Suprapubic skin (tissue), 4 donors: ENCODE measurements around the gene ZNF555. TPM values are rescaled to one million over a fixed set of nuclear protein-coding genes. Genes with fewer than 3 reads are reported as not detected.
"Not testable (repeated sequence)": the region's sequence is repeated elsewhere in the genome, so short reads cannot be mapped to it uniquely, and the experiment has no call there.

ENCODE experiments used
- DNase-seq, 2 donors: peaks; one replicate each; pipeline ENCODE4 v3.0.0-alpha.2; 2019; ENCODE audit warnings: low spot score in 2 of 2
- H3K27ac ChIP-seq: fragments of 200-600 bp; sonication (generic); one replicate; pipeline ENCODE4 v1.5.1; 2019
- H3K27me3 ChIP-seq: fragments of 200-600 bp; sonication (generic); one replicate; pipeline ENCODE4 v1.5.1; 2019
- H3K36me3 ChIP-seq: fragments of 200-600 bp; sonication (generic); one replicate; pipeline ENCODE4 v1.5.1; 2019
- H3K4me1 ChIP-seq: fragments of 200-600 bp; sonication (generic); one replicate; pipeline ENCODE4 v1.5.1; 2019
- H3K4me3 ChIP-seq: fragments of 200-600 bp; sonication (generic); one replicate; pipeline ENCODE4 v1.5.1; 2019; ENCODE audit warnings: mild to moderate bottlenecking
- H3K9me3 ChIP-seq: fragments of 200-600 bp; sonication (generic); one replicate; pipeline ENCODE4 v1.5.1; 2019
- EP300 ChIP-seq: sonication (generic); formaldehyde crosslinking; IDR thresholded peaks from one replicate; pipeline ENCODE4 v1.6.1; 2017; ENCODE audit warnings: antibody characterized with exemption
- POLR2A ChIP-seq, 2 donors: fragments of 450-650 bp; IDR thresholded peaks; one replicate each; pipeline ENCODE4 v1.6.1; 2017; ENCODE audit warnings: antibody characterized with exemption in 2 of 2, mild to moderate bottlenecking in 2 of 2, moderate library complexity in 2 of 2
- POLR2AphosphoS5 ChIP-seq, 3 donors: sonication (generic); formaldehyde crosslinking; IDR thresholded peaks; one replicate each; pipeline ENCODE4 v1.6.1; 2017; ENCODE audit warnings: antibody characterized with exemption in 3 of 3
- WGBS: methylation state at CpG from one replicate; pipeline ENCODE4 v1.1.5; 2018; 5-methylcytosine and 5-hydroxymethylcytosine counted together
- total RNA-seq, 4 donors: library from RNA; depleted of rRNA; stranded (reverse); fragments of >200 nt; gene quantifications; one replicate each; pipeline ENCODE4 v1.1.0, GENCODE V29; 2016
- TF ChIP-seq, protein P1 (sequence below), 2 donors: fragments of 200-600 bp in 1 of 2; fragments of 450-650 bp in 1 of 2; sonication (generic) in 1 of 2; IDR thresholded peaks; one replicate each; pipeline ENCODE4 v1.5.1; 2016 to 2019; ENCODE audit warnings: antibody characterized with exemption in 2 of 2, mild to moderate bottlenecking in 1 of 2, moderate library complexity in 1 of 2

Gene ZNF555
- total RNA-seq: 1 to 10 TPM; 2.5 to 7.6 (median 4.5) TPM

DNA sequence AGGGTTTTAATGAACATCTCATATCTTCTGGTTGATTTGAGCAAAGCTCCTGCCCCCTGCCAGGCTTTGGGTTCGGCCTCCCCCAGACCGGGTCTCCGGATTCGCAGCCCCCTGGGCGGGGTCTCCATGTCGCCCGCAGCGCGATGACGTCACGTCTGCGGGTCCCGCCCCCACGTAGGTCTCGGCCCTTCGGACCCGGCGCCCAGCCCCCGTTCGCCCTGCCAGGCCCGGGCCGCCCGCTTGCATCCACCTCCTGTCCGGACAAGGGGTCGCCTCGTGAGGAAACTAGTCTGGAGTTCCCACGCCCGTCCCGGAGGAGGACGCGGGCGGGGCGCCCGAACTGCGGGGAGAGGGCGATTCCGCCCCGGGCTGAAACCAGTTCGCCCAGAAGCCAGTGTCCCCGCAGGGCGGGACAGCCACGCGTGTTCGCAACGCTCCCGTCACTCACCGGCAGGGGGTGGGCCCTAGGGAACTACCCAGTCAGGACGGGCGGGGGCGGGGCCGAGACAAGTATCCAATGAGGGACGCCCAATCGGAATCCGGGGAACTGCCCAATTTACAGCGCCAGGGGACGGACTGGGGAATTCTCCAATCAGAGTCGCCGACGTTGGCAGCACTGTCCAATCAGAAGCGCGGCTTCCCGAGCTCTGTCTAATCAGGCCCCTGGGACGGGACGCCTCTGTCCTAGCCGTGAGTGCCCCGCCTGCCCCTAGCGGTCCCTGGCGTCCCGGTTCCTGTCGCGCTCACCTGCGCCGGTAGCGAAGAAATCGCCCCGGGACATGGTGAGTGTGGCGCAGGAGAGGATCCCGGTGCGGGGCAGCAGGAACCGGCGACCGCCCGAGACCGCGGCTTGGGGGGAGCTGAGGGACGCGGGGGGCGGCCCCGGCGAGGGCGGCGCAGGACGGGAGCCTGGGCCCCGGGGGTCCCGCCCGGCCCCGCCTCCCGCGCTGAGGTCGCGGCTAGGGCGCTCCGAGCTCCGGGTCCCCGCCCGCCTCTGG, at the start of gene ZNF555:
TSS of gene ZNF555 (plus strand) at position 682 of the 998 bp plus-strand sequence. CDS start at position 780, 98 bp downstream.
- H3K27me3 ChIP-seq: no peaks in the 10 kb centered on the region

DNA sequence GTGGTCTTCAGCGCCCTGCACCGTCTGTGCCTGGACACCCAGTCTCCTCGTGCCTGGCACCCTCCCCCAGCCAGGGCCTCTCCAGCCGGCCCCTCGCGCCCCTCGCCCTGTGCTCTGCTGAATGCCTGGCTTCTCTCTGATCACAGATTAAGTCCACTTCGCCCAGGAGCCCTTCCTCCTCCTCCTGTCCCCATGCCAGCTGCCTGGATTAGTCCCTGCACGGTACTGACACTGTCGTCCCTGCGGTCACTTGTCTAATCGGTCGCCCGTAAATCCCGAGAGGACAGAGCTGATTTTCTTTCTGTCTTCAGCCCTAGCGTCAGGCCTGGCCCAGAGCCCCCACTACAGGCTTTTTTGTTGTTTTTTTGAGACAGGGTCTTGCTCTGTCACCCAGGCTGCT, 49.4 kb upstream of the ZNF555 start:
- no peak overlapping the region for H3K27ac ChIP-seq
- peaks cover 29% of the 10 kb centered on the region for H3K36me3 ChIP-seq
- no peak for DNase-seq

More for the DNA sequence above, at the start of gene ZNF555:
- TF ChIP-seq EP300 (no peak), POLR2AphosphoS5 (IDR thresholded peaks at IDR 0.05) (peak in 2 of 3 donors; percentile 39 to 87), POLR2A (IDR thresholded peaks at IDR 0.05) (no peak)
- TF ChIP-seq, protein P1, sequence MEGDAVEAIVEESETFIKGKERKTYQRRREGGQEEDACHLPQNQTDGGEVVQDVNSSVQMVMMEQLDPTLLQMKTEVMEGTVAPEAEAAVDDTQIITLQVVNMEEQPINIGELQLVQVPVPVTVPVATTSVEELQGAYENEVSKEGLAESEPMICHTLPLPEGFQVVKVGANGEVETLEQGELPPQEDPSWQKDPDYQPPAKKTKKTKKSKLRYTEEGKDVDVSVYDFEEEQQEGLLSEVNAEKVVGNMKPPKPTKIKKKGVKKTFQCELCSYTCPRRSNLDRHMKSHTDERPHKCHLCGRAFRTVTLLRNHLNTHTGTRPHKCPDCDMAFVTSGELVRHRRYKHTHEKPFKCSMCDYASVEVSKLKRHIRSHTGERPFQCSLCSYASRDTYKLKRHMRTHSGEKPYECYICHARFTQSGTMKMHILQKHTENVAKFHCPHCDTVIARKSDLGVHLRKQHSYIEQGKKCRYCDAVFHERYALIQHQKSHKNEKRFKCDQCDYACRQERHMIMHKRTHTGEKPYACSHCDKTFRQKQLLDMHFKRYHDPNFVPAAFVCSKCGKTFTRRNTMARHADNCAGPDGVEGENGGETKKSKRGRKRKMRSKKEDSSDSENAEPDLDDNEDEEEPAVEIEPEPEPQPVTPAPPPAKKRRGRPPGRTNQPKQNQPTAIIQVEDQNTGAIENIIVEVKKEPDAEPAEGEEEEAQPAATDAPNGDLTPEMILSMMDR (IDR thresholded peaks at IDR 0.05): peak; percentile 4 to 68
- 0% methylated on average over 39 of the region's 106 CpGs for WGBS
- Histone ChIP-seq H3K9me3 (no peaks in the 10 kb centered on the region), H3K27ac (peak within 1 kb of the TSS; percentile 89), H3K36me3 (peaks cover under 1% of the 10 kb centered on the region), H3K4me1 (peaks cover 15% of the 10 kb centered on the region), H3K4me3 (peak within 1 kb of the TSS; percentile 84)
- DNase-seq: peak; percentile 100

DNA sequence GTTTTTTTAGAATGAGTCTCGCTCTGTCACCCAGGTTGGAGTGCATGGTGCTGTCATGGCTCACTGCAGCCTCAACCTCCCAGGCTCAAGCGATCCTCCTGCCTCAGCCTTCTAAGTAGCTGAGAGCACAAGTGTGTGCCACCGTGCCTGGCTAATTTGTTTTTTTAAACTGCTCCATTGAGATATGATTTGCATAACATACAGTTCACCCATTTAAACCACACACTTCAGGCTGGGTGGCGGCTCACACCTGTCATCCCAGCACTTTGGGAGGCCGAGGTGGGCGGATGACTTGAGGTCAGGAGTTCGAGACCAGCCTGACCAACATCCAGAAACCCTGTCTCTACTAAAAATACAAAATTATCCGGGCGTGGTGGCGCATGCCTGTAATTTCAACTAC, 48.6 kb upstream of the ZNF555 start:
- peaks cover 29% of the 10 kb centered on the region for H3K36me3 ChIP-seq
- H3K4me1 ChIP-seq, H3K27me3 ChIP-seq, H3K27ac ChIP-seq, DNase-seq, H3K4me3 ChIP-seq, H3K9me3 ChIP-seq: not testable (repeated sequence)
- WGBS: 95% methylated on average over 10 of the region's 10 CpGs

More for the DNA sequence above, 49.4 kb upstream of the ZNF555 start:
- Histone ChIP-seq H3K27me3 (no peaks in the 10 kb centered on the region), H3K4me1 (peaks cover 4% of the 10 kb centered on the region), H3K9me3 (no peaks in the 10 kb centered on the region), H3K4me3 (no peak overlapping the region)
- 88% methylated on average over 16 of the region's 16 CpGs for WGBS
- TF ChIP-seq POLR2A (IDR thresholded peaks at IDR 0.05) (no peak), EP300 (no peak), POLR2AphosphoS5 (IDR thresholded peaks at IDR 0.05) (no peak)
- TF ChIP-seq, protein P1 (IDR thresholded peaks at IDR 0.05): no peak

DNA sequence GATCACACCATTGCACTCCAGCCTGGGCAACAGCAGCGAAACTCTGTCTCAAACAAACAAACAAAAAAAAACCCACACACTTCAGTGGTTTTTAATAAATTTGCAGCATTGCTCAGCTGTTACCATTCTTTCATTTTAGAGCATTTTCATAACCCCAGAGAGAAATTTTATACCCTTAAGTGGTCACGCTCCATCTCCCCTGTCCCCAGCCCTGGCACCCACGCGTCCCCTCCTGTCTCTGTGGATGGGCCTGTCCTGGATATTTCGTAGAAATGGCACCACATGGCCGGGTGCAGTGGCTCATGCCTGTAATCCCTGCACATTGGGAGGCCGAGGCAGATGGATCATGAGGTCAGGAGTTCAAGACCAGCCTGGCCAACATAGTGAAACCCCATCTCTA, 48.1 kb upstream of the ZNF555 start:
- no peaks in the 10 kb centered on the region for H3K4me1 ChIP-seq
- WGBS: 94% methylated on average over 7 of the region's 7 CpGs
- H3K27me3 ChIP-seq: no peaks in the 10 kb centered on the region
- H3K4me3 ChIP-seq: no peak overlapping the region
- peaks cover 29% of the 10 kb centered on the region for H3K36me3 ChIP-seq
- no peak overlapping the region for H3K27ac ChIP-seq
- TF ChIP-seq, protein P1 (IDR thresholded peaks at IDR 0.05): no peak
- no peak for TF ChIP-seq EP300
- TF ChIP-seq POLR2AphosphoS5 (IDR thresholded peaks at IDR 0.05): no peak
- TF ChIP-seq POLR2A (IDR thresholded peaks at IDR 0.05): no peak
- no peaks in the 10 kb centered on the region for H3K9me3 ChIP-seq
- no peak for DNase-seq

DNA sequence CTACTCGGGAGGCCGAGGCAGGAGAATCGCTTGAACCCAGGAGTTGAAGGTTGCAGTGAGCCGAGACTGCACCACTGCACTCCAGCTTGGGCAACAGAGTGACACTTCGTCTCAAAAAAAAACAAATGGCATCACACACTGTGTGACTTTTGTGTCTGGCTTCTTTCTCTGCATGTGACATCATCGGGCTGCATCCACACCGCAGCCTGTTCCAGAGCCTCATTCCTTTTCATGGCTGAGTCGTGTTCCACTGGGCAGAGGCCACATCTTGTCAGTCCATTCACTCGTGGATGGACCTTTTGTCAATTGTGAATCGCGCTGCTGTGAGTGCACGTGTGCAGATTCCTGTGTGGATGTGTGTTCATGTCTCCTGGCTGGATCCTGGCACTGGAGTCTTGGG, 47.7 kb upstream of the ZNF555 start:
- 97% methylated on average over 12 of the region's 12 CpGs for whole genome bisulfite sequencing

More for the DNA sequence above, 47.7 kb upstream of the ZNF555 start:
- Histone ChIP-seq H3K27ac (no peak overlapping the region), H3K36me3 (peaks cover 29% of the 10 kb centered on the region), H3K27me3 (no peaks in the 10 kb centered on the region), H3K4me3 (no peak overlapping the region), H3K4me1 (no peaks in the 10 kb centered on the region), H3K9me3 (no peaks in the 10 kb centered on the region)
- no peak for DNase-seq
- no peak for TF ChIP-seq POLR2A (IDR thresholded peaks at IDR 0.05)
- TF ChIP-seq, protein P1 (IDR thresholded peaks at IDR 0.05): no peak
- no peak for TF ChIP-seq POLR2AphosphoS5 (IDR thresholded peaks at IDR 0.05)
- TF ChIP-seq EP300: no peak
